Measurements from ENCODE around the gene KCNQ5.

KCNQ5 gene

DNA sequence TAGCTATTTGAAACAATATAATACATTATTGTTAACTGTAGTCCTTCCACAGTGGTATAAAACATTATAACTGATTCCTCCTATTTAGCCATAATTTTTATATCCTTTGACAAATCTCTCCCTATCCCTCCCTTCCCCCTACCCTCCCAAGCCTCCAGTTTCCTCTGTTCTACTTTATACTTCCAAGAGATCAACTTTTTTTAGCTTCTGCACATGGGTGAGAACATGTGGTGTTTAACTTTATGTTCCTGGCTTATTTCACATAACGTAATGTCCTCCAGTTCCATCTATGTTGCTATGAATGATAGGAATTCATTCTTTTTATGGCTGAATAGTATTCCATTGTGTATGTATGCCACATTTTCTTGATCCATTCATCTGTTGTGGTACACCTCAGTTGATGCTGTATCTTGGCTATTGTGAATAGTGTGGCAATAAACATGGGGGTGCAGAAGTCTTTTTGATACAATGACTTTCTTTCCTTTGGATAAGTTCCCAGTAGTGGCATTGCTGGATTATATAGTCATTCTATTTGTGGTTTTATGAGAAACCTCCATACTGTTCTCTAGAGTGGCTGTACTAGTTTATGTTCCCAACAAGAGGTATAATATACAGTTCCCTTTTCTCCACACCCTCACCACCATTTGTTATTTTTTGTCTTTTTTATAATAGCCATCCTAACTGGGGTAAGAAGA is 205.0 kb downstream of the KCNQ5 start:
- DNase-seq (ENCODE audit: low read depth in 1 of 2, low spot score in 1 of 2), result no peak
- in situ Hi-C loops (cut with HindIII; ENCODE audit: low pct_unique_long_range_greater_than_20kb, low sequenced_read_pairs), result no loop called here
- TF ChIP-seq JUND (IDR thresholded peaks at IDR 0.05; ENCODE audit: low read depth), result no peak

DNA sequence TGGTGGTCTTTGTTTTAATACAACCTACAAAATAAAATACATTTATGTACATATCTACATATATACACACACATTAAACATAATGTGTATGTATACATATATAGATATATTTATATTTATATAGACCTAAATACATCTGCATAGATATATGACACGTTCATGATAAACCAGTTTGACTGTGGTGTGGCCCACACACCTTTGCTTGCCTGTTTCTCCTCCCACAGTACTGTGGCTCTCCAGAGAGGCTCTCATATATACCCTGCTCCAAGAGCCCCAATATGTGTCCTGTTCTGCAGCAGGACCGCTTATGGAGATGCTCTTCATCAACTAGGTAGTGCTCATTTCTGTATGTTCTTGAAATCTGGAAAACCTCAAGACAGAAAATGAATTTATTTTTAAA is 207.0 kb downstream of the KCNQ5 start:
- DNase-seq (ENCODE audit: low read depth in 1 of 2, low spot score in 1 of 2), result no peak
- in situ Hi-C loops (cut with HindIII; ENCODE audit: low pct_unique_long_range_greater_than_20kb, low sequenced_read_pairs), result no loop called here
- no peak for TF ChIP-seq JUND (IDR thresholded peaks at IDR 0.05; ENCODE audit: low read depth)

- in situ Hi-C loops (cut with HindIII; ENCODE audit: low pct_unique_long_range_greater_than_20kb, low sequenced_read_pairs), result no loop called here
- no peak for DNase-seq (ENCODE audit: low read depth in 1 of 2, low spot score in 1 of 2)
- TF ChIP-seq JUND (IDR thresholded peaks at IDR 0.05; ENCODE audit: low read depth), result no peak
Measured at GRCh38 chr6:72832271-72832670, 210.4 kb downstream of the KCNQ5 start.

DNA sequence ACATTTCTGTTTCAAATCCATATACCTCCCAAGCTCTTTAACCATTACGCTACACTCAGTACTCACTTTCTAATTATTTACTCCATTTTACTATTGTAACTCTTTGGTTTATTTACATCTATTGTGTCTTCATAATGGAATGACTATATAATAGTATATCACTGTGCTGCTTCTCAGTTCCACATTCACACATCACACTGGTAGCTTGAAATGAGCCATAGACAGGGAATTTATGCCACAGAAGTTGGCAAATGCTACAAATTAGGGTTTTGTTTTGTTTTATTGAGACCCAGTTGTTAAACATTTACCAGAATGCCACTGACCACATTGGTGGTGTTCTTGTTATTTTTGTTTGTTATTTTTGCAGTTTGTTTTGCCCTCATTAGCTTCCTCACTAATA is 213.9 kb downstream of the KCNQ5 start:
- in situ Hi-C loops (cut with HindIII; ENCODE audit: low pct_unique_long_range_greater_than_20kb, low sequenced_read_pairs), result no loop called here
- no peak for TF ChIP-seq JUND (IDR thresholded peaks at IDR 0.05; ENCODE audit: low read depth)
- no peak for DNase-seq (ENCODE audit: low read depth in 1 of 2, low spot score in 1 of 2)

GRCh38 chr6:72836971-72837370 is 215.1 kb downstream of the KCNQ5 start:
- TF ChIP-seq JUND (IDR thresholded peaks at IDR 0.05; ENCODE audit: low read depth), result no peak
- in situ Hi-C loops (cut with HindIII; ENCODE audit: low pct_unique_long_range_greater_than_20kb, low sequenced_read_pairs), result no loop called here
- no peak for DNase-seq (ENCODE audit: low read depth in 1 of 2, low spot score in 1 of 2)

GRCh38 chr6:72841195-72841594 is 219.3 kb downstream of the KCNQ5 start:
- no peak for DNase-seq (ENCODE audit: low read depth in 1 of 2, low spot score in 1 of 2)

DNA sequence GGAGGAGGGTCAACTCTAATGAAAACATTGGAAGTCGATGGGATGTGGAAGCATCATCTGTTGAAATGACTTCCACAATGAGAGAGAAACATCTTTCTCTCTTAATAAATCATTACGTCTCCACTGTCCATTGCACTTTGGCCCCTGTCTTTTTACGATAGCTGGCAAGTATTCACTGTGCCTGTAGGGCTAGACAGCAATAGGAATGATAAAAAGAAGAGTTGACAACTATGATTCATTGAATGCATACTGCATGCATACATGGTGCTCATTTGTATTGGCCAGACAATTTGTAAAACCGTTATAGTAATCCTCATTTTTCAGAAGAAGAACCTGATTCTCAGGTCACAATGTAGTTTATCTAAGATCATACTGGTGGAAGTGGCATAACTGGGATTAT is 220.3 kb downstream of the KCNQ5 start:
- in situ Hi-C loops (cut with HindIII; ENCODE audit: low pct_unique_long_range_greater_than_20kb, low sequenced_read_pairs), result no loop called here
- TF ChIP-seq JUND (IDR thresholded peaks at IDR 0.05; ENCODE audit: low read depth), result no peak
- DNase-seq (ENCODE audit: low read depth in 1 of 2, low spot score in 1 of 2), result no peak

More at GRCh38 chr6:72841195-72841594, 219.3 kb downstream of the KCNQ5 start:
- in situ Hi-C loops (cut with HindIII; ENCODE audit: low pct_unique_long_range_greater_than_20kb, low sequenced_read_pairs), result no loop called here
- TF ChIP-seq JUND (IDR thresholded peaks at IDR 0.05; ENCODE audit: low read depth), result no peak

GRCh38 chr6:72844614-72845013 is 222.8 kb downstream of the KCNQ5 start:
- no peak for TF ChIP-seq JUND (IDR thresholded peaks at IDR 0.05; ENCODE audit: low read depth)
- no peak for DNase-seq (ENCODE audit: low read depth in 1 of 2, low spot score in 1 of 2)
- in situ Hi-C loops (cut with HindIII; ENCODE audit: low pct_unique_long_range_greater_than_20kb, low sequenced_read_pairs), result no loop called here

GRCh38 chr6:72849346-72849745 is 227.5 kb downstream of the KCNQ5 start:
- no peak for TF ChIP-seq JUND (IDR thresholded peaks at IDR 0.05; ENCODE audit: low read depth)
- no peak for DNase-seq (ENCODE audit: low read depth in 1 of 2, low spot score in 1 of 2)
- in situ Hi-C loops (cut with HindIII; ENCODE audit: low pct_unique_long_range_greater_than_20kb, low sequenced_read_pairs), result no loop called here

- TF ChIP-seq JUND (IDR thresholded peaks at IDR 0.05; ENCODE audit: low read depth), result no peak
- no peak for DNase-seq (ENCODE audit: low read depth in 1 of 2, low spot score in 1 of 2)
- in situ Hi-C loops (cut with HindIII; ENCODE audit: low pct_unique_long_range_greater_than_20kb, low sequenced_read_pairs), result no loop called here
Measured at GRCh38 chr6:72850040-72850439, 228.2 kb downstream of the KCNQ5 start.

DNA sequence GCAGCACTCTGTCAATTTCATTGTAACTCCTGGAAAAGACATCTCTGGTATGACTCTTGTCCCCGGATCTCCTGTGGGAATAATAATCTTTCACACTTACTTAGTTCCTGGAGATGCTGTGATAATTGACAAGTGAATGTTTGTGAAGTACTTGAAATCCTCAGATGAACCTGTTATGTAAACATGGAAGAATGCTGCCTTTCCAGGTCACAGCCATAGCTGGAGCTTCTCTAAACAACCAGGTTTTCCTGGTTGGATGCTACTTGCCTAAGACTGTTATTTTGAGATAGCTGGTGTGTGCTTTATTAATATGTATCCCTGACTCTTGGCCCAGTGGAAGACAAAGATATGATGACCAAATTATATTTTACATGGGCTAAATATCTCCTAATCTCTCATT is 228.6 kb downstream of the KCNQ5 start:
- no peak for TF ChIP-seq JUND (IDR thresholded peaks at IDR 0.05; ENCODE audit: low read depth)
- DNase-seq (ENCODE audit: low read depth in 1 of 2, low spot score in 1 of 2), result peak in 1 of 2 experiments; percentile 90
- in situ Hi-C loops (cut with HindIII; ENCODE audit: low pct_unique_long_range_greater_than_20kb, low sequenced_read_pairs), result no loop called here

GRCh38 chr6:72855471-72855870 is 233.6 kb downstream of the KCNQ5 start:
- DNase-seq (ENCODE audit: low read depth in 1 of 2, low spot score in 1 of 2), result no peak
- in situ Hi-C loops (cut with HindIII; ENCODE audit: low pct_unique_long_range_greater_than_20kb, low sequenced_read_pairs), result no loop called here
- TF ChIP-seq JUND (IDR thresholded peaks at IDR 0.05; ENCODE audit: low read depth), result no peak

GRCh38 chr6:72856801-72857200 is 234.9 kb downstream of the KCNQ5 start:
- DNase-seq (ENCODE audit: low read depth in 1 of 2, low spot score in 1 of 2), result no peak
- in situ Hi-C loops (cut with HindIII; ENCODE audit: low pct_unique_long_range_greater_than_20kb, low sequenced_read_pairs), result no loop called here
- no peak for TF ChIP-seq JUND (IDR thresholded peaks at IDR 0.05; ENCODE audit: low read depth)
